IMR-90 (cell line): Measurements from ENCODE around the gene VWCE. TPM values are rescaled to one million over a fixed set of nuclear protein-coding genes. Genes with fewer than 3 reads are reported as not detected.
A peak's percentile ranks its signal among the peaks of the same experiment; 100 is the strongest.

Source experiments
- ATAC-seq: fragments of 200-7000 bp; cut with Tn5 transposase; 2 replicates; pipeline ENCODE4 v1.9.1; 2020; ENCODE audit warnings: low read depth, mild to moderate bottlenecking, moderate library complexity
- BruUV-seq: library from RNA; stranded (reverse); fragments of 400-500 nt; replicated peaks from 2 replicates; lab custom pipeline; 2021; lab: Mats Ljungman, UMichigan
- CTCF ChIA-PET: fragments of 300-600 bp; formaldehyde crosslinking; extraction: SDS; loops from one replicate; lab custom pipeline; 2021; ENCODE audit warnings: antibody characterized with exemption; lab: Yijun Ruan, JAX
- POLR2A ChIA-PET: fragments of 300-600 bp; sonication (Branson Sonifier 250); formaldehyde crosslinking; loops from one replicate; lab custom pipeline; 2022; ENCODE audit warnings: antibody characterized with exemption; ENCODE audit not compliant: unreplicated experiment; lab: Charles Lee
- DNase-seq: peaks from one replicate; pipeline ENCODE4 v3.0.0; 2013
- H2AFZ ChIP-seq: replicated peaks from 2 replicates; pipeline ENCODE3; 2013; ENCODE audit warnings: low read length, mild to moderate bottlenecking; ENCODE audit not compliant: poor library complexity
- H2AK5ac ChIP-seq: 2 replicates; pipeline ENCODE4 v1.6.1; 2013; ENCODE audit warnings: low read depth, low read length, inconsistent platforms
- H2AK9ac ChIP-seq: replicated peaks from 2 replicates; pipeline ENCODE3; 2013; ENCODE audit warnings: mild to moderate bottlenecking, low read depth, low read length, moderate library complexity; ENCODE audit not compliant: poor library complexity
- H2BK120ac ChIP-seq: 2 replicates; pipeline ENCODE4 v1.6.1; 2013; ENCODE audit warnings: low read depth, low read length, inconsistent platforms
- H2BK15ac ChIP-seq: 3 replicates; pipeline ENCODE4 v1.6.1; 2013; ENCODE audit warnings: low read depth, low read length, inconsistent platforms
- H2BK20ac ChIP-seq: 2 replicates; pipeline ENCODE4 v1.6.1; 2013; ENCODE audit warnings: low read depth, mild to moderate bottlenecking, inconsistent platforms, low read length, moderate library complexity
- H2BK5ac ChIP-seq: 2 replicates; pipeline ENCODE4 v1.6.1; 2013; ENCODE audit warnings: mild to moderate bottlenecking, low read depth, low read length, inconsistent platforms; ENCODE audit not compliant: poor library complexity, severe bottlenecking
- H3K14ac ChIP-seq: replicated peaks from 2 replicates; pipeline ENCODE4 v1.6.1; 2013; ENCODE audit warnings: low read depth, low read length, inconsistent platforms
- H3K18ac ChIP-seq: 2 replicates; pipeline ENCODE4 v1.6.1; 2013; ENCODE audit warnings: low read depth, low read length, control low read depth
- H3K23ac ChIP-seq: 2 replicates; pipeline ENCODE4 v1.6.1; 2013; ENCODE audit warnings: low read depth, low read length, inconsistent platforms
- H3K27ac ChIP-seq: 2 replicates; pipeline ENCODE4 v1.5.1; 2013; ENCODE audit warnings: mild to moderate bottlenecking, control low read depth, low read length; ENCODE audit not compliant: insufficient read depth
- H3K27me3 ChIP-seq: 2 replicates; pipeline ENCODE4 v1.6.1; 2013; ENCODE audit warnings: low read length; ENCODE audit not compliant: control insufficient read depth, insufficient read depth
- H3K36me3 ChIP-seq: 2 replicates; pipeline ENCODE4 v1.6.1; 2013; ENCODE audit warnings: low read length, mixed read lengths; ENCODE audit not compliant: control insufficient read depth, insufficient read depth
- H3K4ac ChIP-seq: 2 replicates; pipeline ENCODE4 v1.6.1; 2013; ENCODE audit warnings: low read depth, low read length, inconsistent platforms
- H3K4me1 ChIP-seq: 2 replicates; pipeline ENCODE4 v1.6.1; 2013; ENCODE audit warnings: low read length, mixed read lengths; ENCODE audit not compliant: control insufficient read depth, insufficient read depth
- H3K4me2 ChIP-seq: 2 replicates; pipeline ENCODE4 v1.6.1; 2013; ENCODE audit warnings: low read depth, mild to moderate bottlenecking, control low read depth, low read length, moderate library complexity
- H3K4me3 ChIP-seq: 2 replicates; pipeline ENCODE4 v1.5.1; 2013; ENCODE audit warnings: low read depth, mild to moderate bottlenecking, control low read depth, low read length, moderate library complexity; ENCODE audit not compliant: insufficient read depth
- H3K56ac ChIP-seq: 2 replicates; pipeline ENCODE4 v1.6.1; 2013; ENCODE audit warnings: low read length, inconsistent platforms; ENCODE audit not compliant: insufficient read depth; ENCODE audit errors: extremely low read depth
- H3K79me1 ChIP-seq, 2 experiments: 2 replicates each; pipeline ENCODE4 v1.6.1; 2013; ENCODE audit warnings: low read length in 2 of 2, inconsistent platforms in 1 of 2, low read depth in 1 of 2
- H3K9ac ChIP-seq: 2 replicates; pipeline ENCODE4 v1.6.1; 2013; ENCODE audit warnings: low read depth, low read length, control low read depth
- H3K9me1 ChIP-seq: 2 replicates; pipeline ENCODE4 v1.6.1; 2013; ENCODE audit warnings: low read length, inconsistent platforms; ENCODE audit not compliant: insufficient read depth
- H3K9me3 ChIP-seq: 2 replicates; pipeline ENCODE4 v1.6.1; 2013; ENCODE audit warnings: low read length; ENCODE audit not compliant: control insufficient read depth, insufficient read depth
- H4K20me1 ChIP-seq: 2 replicates; pipeline ENCODE4 v1.6.1; 2013; ENCODE audit warnings: low read length, inconsistent platforms; ENCODE audit not compliant: insufficient read depth
- H4K5ac ChIP-seq: 2 replicates; pipeline ENCODE4 v1.6.1; 2013; ENCODE audit warnings: mild to moderate bottlenecking, low read depth, low read length, control low read depth
- H4K8ac ChIP-seq, 2 experiments: 2 replicates each; pipeline ENCODE4 v1.6.1; 2013; ENCODE audit warnings: low read depth in 2 of 2, low read length in 2 of 2, control low read depth in 1 of 2, inconsistent platforms in 1 of 2
- H4K91ac ChIP-seq: 2 replicates; pipeline ENCODE4 v1.6.1; 2013; ENCODE audit warnings: low read depth, low read length, inconsistent platforms; ENCODE audit not compliant: insufficient read depth
- BHLHE40 ChIP-seq: fragments of 150-350 bp; IDR thresholded peaks from 2 replicates; pipeline ENCODE4 v1.6.1; 2016; ENCODE audit warnings: mild to moderate bottlenecking, low read depth, low read length
- CHD1 ChIP-seq: IDR thresholded peaks from 2 replicates; pipeline ENCODE4 v1.6.1; 2012; ENCODE audit warnings: low read depth, low read length, improper control_type of control experiment
- FOS ChIP-seq: fragments of 150-350 bp; IDR thresholded peaks from 2 replicates; pipeline ENCODE4 v1.6.1; 2016; ENCODE audit warnings: low read depth, low read length
- MAFK ChIP-seq: IDR thresholded peaks from 2 replicates; pipeline ENCODE4 v1.6.1; 2012; ENCODE audit warnings: low read depth, low read length, improper control_type of control experiment
- MAZ ChIP-seq: IDR thresholded peaks from 2 replicates; pipeline ENCODE4 v1.6.1; 2012; ENCODE audit warnings: low read depth, mild to moderate bottlenecking, low read length, improper control_type of control experiment, moderate library complexity, borderline replicate concordance
- MXI1 ChIP-seq: IDR thresholded peaks from 2 replicates; pipeline ENCODE4 v1.6.1; 2012; ENCODE audit warnings: low read depth, mild to moderate bottlenecking, low read length, moderate library complexity, borderline replicate concordance
- RAD21 ChIP-seq: IDR thresholded peaks from 2 replicates; pipeline ENCODE4 v1.6.1; 2012; ENCODE audit warnings: low read length, improper control_type of control experiment
- RCOR1 ChIP-seq: IDR thresholded peaks from 2 replicates; pipeline ENCODE4 v1.6.1; 2012; ENCODE audit warnings: mild to moderate bottlenecking, low read length, improper control_type of control experiment; ENCODE audit not compliant: insufficient replicate concordance
- RFX5 ChIP-seq: IDR thresholded peaks from 2 replicates; pipeline ENCODE4 v1.8.0; 2012; ENCODE audit warnings: low read depth, mild to moderate bottlenecking, low read length, moderate library complexity
- SMC3 ChIP-seq: fragments of 150-350 bp; IDR thresholded peaks from 2 replicates; pipeline ENCODE4 v1.6.1; 2016; ENCODE audit warnings: low read depth, mild to moderate bottlenecking, antibody characterized with exemption, low read length, moderate library complexity
- WGBS, 2 experiments: methylation state at CpG; one replicate each; pipeline versions ENCODE4 v1.1.5 to v1.1.7; 2013; ENCODE audit warnings: missing lambda C conversion rate in 2 of 2; ENCODE audit not compliant: insufficient read length in 1 of 2; ENCODE audit errors: extremely low coverage in 2 of 2; 5-methylcytosine and 5-hydroxymethylcytosine counted together
- dilution Hi-C: fragments of 300-500 bp; cut with HindIII; formaldehyde crosslinking; loops from one replicate; pipeline ENCODE4 v1.14.3; 2018; ENCODE audit warnings: low sequenced_read_pairs; ENCODE audit not compliant: unreplicated experiment
- in situ Hi-C: fragments of 300-500 bp; cut with MboI; formaldehyde crosslinking; loops from 3 replicates; pipeline ENCODE4 v1.14.3; 2019; ENCODE audit warnings: low sequenced_read_pairs, inconsistent platforms, mixed read lengths
- intact Hi-C: fragments of 100-400 bp; cut with micrococcal nuclease; formaldehyde crosslinking; loops from 2 replicates; pipeline ENCODE4 v1.10.0; 2022
- polyA plus RNA-seq, 3 experiments: library from polyadenylated mRNA; depleted of rRNA; stranded (reverse); fragments of >200 nt; gene quantifications; 2 replicates each; pipeline ENCODE4 v1.2.3, GENCODE V29; 2012; ENCODE audit warnings: low replicate concordance in 1 of 3
- total RNA-seq: library from RNA; depleted of rRNA; stranded (reverse); fragments of >200 nt; gene quantifications from 2 replicates; pipeline ENCODE4 v1.2.3, GENCODE V29; 2012
- TF ChIP-seq, protein P1 (sequence below): fragments of 150-350 bp; IDR thresholded peaks from 2 replicates; pipeline ENCODE4 v1.6.1; 2016; ENCODE audit warnings: low read depth, mild to moderate bottlenecking, low read length, moderate library complexity, borderline replicate concordance
- TF ChIP-seq, protein P2 (sequence below): conservative IDR thresholded peaks from 2 replicates; pipeline ENCODE4 v1.5.1; 2012; ENCODE audit warnings: mild to moderate bottlenecking, low read depth, low read length, improper control_type of control experiment

The VWCE gene
- total and polyA plus RNA-seq, 2 of the 4 experiments (the other 2 are of a cell fraction), result under 0.01 to 1.1 TPM

DNA sequence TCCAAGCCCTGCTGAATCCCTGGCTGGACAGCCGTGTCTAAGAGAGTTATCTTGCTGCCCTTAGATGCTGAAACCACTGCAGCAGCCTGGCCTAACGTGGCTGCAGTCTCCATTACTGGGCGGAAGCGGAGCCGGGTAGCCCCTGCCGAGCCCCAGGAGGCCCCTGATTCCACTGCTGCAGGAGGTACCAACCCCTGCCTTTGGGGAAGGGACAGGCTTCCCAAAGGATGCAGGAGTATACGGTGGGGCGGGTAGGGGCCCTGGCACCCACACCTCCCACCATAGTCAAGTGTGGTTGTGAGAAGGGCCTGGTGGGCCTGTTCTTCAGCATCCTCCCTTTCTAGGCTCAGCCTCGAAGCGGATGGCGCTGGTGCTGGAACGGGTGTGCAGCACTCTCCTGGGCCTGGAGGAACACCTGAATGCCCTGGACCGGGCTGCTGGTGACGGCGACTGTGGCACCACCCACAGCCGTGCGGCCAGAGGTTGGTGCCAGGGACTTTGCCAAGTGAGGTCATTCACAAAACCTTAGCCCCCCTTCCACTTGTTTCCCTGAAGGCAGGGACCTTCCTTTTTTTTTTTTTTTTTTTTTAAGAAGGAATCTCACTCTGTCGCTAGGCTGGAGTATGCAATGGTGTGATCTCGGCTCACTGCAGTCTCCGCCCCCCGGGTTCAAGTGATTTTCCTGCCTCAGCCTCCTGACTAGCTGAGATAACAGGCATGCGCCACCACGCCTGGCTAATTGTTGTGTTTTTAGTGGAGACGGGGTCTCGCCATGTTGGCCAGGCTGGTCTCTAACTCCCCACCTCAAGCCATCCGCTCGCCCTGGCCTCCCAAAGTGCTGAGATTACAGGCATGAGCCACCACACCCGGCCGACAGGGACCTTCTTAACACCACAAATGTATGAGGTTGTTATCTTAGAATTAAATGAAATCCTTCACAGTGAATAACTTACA, 49.0 kb upstream of the VWCE start:
- Histone ChIP-seq H2AFZ (no peak overlapping the region), H3K27me3 (no peaks in the 10 kb centered on the region), H3K4me2 (no peak overlapping the region), H3K14ac (no peak overlapping the region), H3K27ac (no peak overlapping the region), H2AK5ac (no peak overlapping the region), H2BK20ac (no peak overlapping the region), H3K4me1 (no peaks in the 10 kb centered on the region), H3K9me1 (no peaks in the 10 kb centered on the region), H3K18ac (no peak overlapping the region), H3K36me3 (peaks cover 24% of the 10 kb centered on the region), H3K9ac (no peak overlapping the region), H3K56ac (no peak overlapping the region), H4K5ac (no peak overlapping the region), H3K9me3 (no peaks in the 10 kb centered on the region), H2AK9ac (peak overlapping the region; percentile 15), H3K4ac (no peak overlapping the region), H2BK5ac (no peak overlapping the region), H4K8ac (no peak overlapping the region), H3K23ac (no peak overlapping the region), H3K4me3 (no peak overlapping the region), H2BK120ac (no peak overlapping the region), H4K91ac (no peak overlapping the region), H4K20me1 (no peaks in the 10 kb centered on the region), H3K79me1 (no peaks in the 10 kb centered on the region), H2BK15ac (no peak overlapping the region)
- ChIA-PET CTCF (no interaction called here), POLR2A (no interaction called here)
- BruUV-seq, result no TSS peak
- TF ChIP-seq SMC3, result no peak
- no peak for TF ChIP-seq RCOR1
- TF ChIP-seq MXI1, result no peak
- no peak for TF ChIP-seq CHD1
- TF ChIP-seq, protein P1, sequence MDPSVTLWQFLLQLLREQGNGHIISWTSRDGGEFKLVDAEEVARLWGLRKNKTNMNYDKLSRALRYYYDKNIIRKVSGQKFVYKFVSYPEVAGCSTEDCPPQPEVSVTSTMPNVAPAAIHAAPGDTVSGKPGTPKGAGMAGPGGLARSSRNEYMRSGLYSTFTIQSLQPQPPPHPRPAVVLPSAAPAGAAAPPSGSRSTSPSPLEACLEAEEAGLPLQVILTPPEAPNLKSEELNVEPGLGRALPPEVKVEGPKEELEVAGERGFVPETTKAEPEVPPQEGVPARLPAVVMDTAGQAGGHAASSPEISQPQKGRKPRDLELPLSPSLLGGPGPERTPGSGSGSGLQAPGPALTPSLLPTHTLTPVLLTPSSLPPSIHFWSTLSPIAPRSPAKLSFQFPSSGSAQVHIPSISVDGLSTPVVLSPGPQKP, result no peak
- no peak for TF ChIP-seq RAD21
- TF ChIP-seq, protein P2, sequence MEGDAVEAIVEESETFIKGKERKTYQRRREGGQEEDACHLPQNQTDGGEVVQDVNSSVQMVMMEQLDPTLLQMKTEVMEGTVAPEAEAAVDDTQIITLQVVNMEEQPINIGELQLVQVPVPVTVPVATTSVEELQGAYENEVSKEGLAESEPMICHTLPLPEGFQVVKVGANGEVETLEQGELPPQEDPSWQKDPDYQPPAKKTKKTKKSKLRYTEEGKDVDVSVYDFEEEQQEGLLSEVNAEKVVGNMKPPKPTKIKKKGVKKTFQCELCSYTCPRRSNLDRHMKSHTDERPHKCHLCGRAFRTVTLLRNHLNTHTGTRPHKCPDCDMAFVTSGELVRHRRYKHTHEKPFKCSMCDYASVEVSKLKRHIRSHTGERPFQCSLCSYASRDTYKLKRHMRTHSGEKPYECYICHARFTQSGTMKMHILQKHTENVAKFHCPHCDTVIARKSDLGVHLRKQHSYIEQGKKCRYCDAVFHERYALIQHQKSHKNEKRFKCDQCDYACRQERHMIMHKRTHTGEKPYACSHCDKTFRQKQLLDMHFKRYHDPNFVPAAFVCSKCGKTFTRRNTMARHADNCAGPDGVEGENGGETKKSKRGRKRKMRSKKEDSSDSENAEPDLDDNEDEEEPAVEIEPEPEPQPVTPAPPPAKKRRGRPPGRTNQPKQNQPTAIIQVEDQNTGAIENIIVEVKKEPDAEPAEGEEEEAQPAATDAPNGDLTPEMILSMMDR, result no peak
- TF ChIP-seq RFX5, result no peak
- TF ChIP-seq MAFK, result no peak
- TF ChIP-seq FOS, result no peak
- no peak for TF ChIP-seq BHLHE40
- no peak for TF ChIP-seq MAZ
- DNase-seq (no peak), ATAC-seq (no peak)
- in situ Hi-C loops, result no loop called here
- dilution Hi-C loops, result no loop called here
- intact Hi-C loops, result no loop called here
- WGBS, 2 experiments, result 100% methylated on average over 3 of the region's 29 CpGs; no CpG with 5 or more reads in 1 of the 2 experiments
